Measurements from ENCODE around the gene MAP1LC3B. TPM values are rescaled to one million over a fixed set of nuclear protein-coding genes. Genes with fewer than 3 reads are reported as not detected.
A peak's percentile ranks its signal among the peaks of the same experiment; 100 is the strongest.
"Not testable (repeated sequence)": the region's sequence is repeated elsewhere in the genome, so short reads cannot be mapped to it uniquely, and the experiment has no call there.

MAP1LC3B gene
- total and polyA plus RNA-seq, 4 experiments from 2014 or later: 67.2 to 172 (median 103) TPM

DNA sequence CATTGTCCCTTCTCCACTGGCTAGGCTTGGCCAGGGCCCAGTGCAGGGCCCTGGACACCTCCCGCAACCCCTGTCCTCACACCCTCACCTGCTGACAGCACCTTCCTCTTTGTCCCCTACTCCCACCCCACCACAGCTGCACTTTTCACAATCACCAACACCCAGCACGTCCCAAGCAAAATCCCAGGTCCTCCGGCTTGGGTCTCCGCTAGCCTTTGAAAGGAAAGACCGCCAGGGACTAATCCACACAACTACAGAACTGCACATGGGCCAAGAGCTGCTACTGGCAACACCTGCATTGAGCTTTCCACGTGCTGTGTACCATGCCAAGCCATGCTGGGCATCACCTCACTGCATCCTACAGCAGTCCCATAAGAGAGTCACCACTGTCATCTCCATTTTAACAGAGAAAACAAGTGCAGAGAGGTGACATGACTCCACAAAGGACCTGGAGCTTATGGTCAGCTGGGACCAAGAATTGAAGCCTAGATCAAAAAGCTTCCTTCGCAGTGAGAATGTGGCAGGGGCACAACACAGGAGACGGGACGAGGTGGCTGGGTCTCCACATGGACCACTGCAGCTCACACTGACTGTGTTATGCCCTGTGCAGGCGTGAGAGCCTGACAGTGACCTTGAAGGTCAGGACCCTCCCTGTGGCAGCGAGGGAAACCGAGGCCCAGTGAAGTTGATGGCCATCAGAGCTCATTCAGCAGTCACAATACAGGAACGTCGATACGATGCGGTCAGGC, 31.1 kb upstream of the MAP1LC3B start:
- Mint-ChIP-seq H3K27me3 (no peaks in the 10 kb centered on the region), H3K36me3 (peaks cover 37 to 56% of the 10 kb centered on the region in 2 donors), H3K27ac (peak overlapping the region in 2 of 7 donors; percentile 43 to 48), H3K4me3 (no peak overlapping the region), H3K9me3 (no peaks in the 10 kb centered on the region), H3K4me1 (peaks cover 8 to 30% (median 16%) of the 10 kb centered on the region in 4 donors)
- Histone ChIP-seq H3K27ac (ENCODE audit: low read depth, low read length) (no peak overlapping the region), H3K36me3 (ENCODE audit: insufficient read depth, low read length) (peaks cover 38% of the 10 kb centered on the region), H3K4me1 (ENCODE audit: insufficient read depth, low read length) (peaks cover 5% of the 10 kb centered on the region), H3K9me3 (ENCODE audit: control insufficient read depth in 1 of 2, low read length in 2 of 2) (no peaks in the 10 kb centered on the region), H3K4me3 (ENCODE audit: low read length in 2 of 2) (no peak overlapping the region), H3K27me3 (ENCODE audit: insufficient read depth, low read length) (no peaks in the 10 kb centered on the region)
- intact Hi-C loops (cut with micrococcal nuclease): no loop called here
- CTCF ChIA-PET (ENCODE audit: partially characterized antibody): no interaction called here
- no peak for DNase-seq
- POLR2A ChIA-PET (ENCODE audit: partially characterized antibody): interaction anchor here (0.8 kb wide), 1 partner anchor 23 kb away, joined by 3 read pairs; the partner anchor contains the start of gene FBXO31

DNA sequence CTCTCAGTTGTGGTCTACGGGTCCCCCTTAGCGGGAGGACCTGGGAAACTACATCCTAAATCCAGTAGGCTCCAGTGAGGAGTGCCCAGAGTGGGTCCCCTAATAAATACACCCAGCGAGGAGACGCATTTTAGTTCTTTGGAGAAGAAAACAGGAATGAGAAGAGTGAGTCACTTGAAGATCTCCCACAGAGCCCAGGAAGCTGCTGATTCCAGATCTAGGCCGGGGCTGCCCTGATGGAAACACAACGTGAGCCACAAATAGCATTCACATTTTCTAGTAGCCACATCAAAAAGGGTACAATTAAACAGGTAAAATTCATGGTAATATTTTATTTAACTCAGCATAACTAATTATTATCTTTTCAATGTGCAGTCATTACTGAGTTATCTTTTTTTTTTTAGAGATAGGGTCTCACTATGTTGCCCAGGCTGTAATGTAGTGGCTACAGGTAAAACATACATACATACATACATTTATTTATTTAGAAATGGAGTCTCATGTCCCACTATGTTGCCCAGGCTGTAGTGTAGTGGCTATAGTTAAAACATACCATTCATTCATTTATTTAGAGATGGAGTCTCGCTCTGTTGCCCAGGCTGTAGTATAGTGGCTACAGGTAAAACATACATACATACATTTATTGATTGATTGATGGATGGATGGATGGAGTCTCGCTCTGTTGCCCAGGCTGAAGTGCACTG, 30.1 kb upstream of the MAP1LC3B start:
- Histone ChIP-seq H3K36me3 (ENCODE audit: insufficient read depth, low read length) (peaks cover 42% of the 10 kb centered on the region), H3K4me3 (ENCODE audit: low read length in 2 of 2) (no peak overlapping the region), H3K9me3 (ENCODE audit: control insufficient read depth in 1 of 2, low read length in 2 of 2) (no peaks in the 10 kb centered on the region), H3K4me1 (ENCODE audit: insufficient read depth, low read length) (peaks cover 5% of the 10 kb centered on the region), H3K27me3 (ENCODE audit: insufficient read depth, low read length) (no peaks in the 10 kb centered on the region), H3K27ac (ENCODE audit: low read depth, low read length) (no peak overlapping the region)
- intact Hi-C loops (cut with micrococcal nuclease): no loop called here
- no peak for DNase-seq
- no peak overlapping the region for H3K4me3 Mint-ChIP-seq
- peaks cover 37 to 50% of the 10 kb centered on the region in 2 donors for H3K36me3 Mint-ChIP-seq
- no peaks in the 10 kb centered on the region for H3K27me3 Mint-ChIP-seq
- CTCF ChIA-PET (ENCODE audit: partially characterized antibody): no interaction called here
- H3K4me1 Mint-ChIP-seq: peaks cover 10 to 33% (median 22%) of the 10 kb centered on the region in 4 donors
- no peak overlapping the region for H3K27ac Mint-ChIP-seq
- POLR2A ChIA-PET (ENCODE audit: partially characterized antibody): no interaction called here
- H3K9me3 Mint-ChIP-seq: no peaks in the 10 kb centered on the region

- POLR2A ChIA-PET (ENCODE audit: partially characterized antibody); H3K27me3 Mint-ChIP-seq; H3K4me1 ChIP-seq (ENCODE audit: insufficient read depth, low read length); DNase-seq; H3K27me3 ChIP-seq (ENCODE audit: insufficient read depth, low read length); H3K4me3 Mint-ChIP-seq; H3K27ac ChIP-seq (ENCODE audit: low read depth, low read length); H3K9me3 ChIP-seq (ENCODE audit: control insufficient read depth in 1 of 2, low read length in 2 of 2); H3K4me3 ChIP-seq (ENCODE audit: low read length in 2 of 2); H3K9me3 Mint-ChIP-seq; intact Hi-C loops (cut with micrococcal nuclease); H3K27ac Mint-ChIP-seq: not testable (repeated sequence)
- Mint-ChIP-seq H3K36me3 (peaks cover 36 to 56% of the 10 kb centered on the region in 2 donors), H3K4me1 (peaks cover 15 to 42% (median 26%) of the 10 kb centered on the region in 4 donors)
- CTCF ChIA-PET (ENCODE audit: partially characterized antibody): interaction anchor here (0.9 kb wide), 1 partner anchor 27 kb away, joined by 3 read pairs; no protein-coding TSS in a partner anchor
- peaks cover 36% of the 10 kb centered on the region for H3K36me3 ChIP-seq (ENCODE audit: insufficient read depth, low read length)
Observed at GRCh38 chr16:87362828-87363559, 29.1 kb upstream of the MAP1LC3B start.

DNA sequence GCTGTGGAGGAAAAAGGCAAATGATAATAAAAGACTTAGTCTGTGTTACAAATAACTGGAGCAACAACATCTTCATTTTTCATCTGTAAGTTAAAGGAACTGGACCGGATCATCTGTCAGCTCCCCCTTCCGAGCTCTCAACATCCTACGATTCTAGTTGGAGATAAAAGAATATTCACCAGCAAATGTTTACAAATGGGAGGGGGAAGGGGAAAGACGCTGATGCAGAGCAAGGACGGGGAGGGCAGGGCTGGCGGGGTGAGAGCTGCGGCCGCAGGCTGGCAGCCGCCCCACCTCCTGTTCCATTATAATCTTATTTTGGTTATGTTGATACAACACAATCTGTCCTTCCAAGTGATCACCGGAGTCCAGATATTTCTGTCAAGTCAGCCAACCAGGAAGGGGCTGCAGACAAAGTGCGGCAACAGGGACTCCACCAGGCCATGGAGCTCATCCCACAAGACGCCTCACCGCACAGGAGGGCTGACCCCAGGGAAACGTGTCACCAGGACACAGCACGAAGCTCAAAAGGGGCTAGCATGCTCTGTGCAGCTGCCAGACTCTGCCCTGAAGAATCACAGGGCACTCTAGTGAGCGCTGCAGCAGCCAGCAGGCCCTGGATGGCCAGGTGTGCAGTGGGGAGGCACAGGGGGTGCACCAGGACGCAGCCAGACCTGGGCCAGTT, 28.2 kb upstream of the MAP1LC3B start:
- CTCF ChIA-PET (ENCODE audit: partially characterized antibody): interaction anchor here (0.9 kb wide), 1 partner anchor 28 kb away, joined by 3 read pairs; no protein-coding TSS in a partner anchor
- POLR2A ChIA-PET (ENCODE audit: partially characterized antibody): interaction anchor here (1.4 kb wide), 1 partner anchor 20 kb away, joined by 3 read pairs; the partner anchor contains the start of gene FBXO31
- intact Hi-C loops (cut with micrococcal nuclease): no loop called here
- Mint-ChIP-seq H3K27ac (peak overlapping the region in 4 of 7 donors; percentile 25 to 61 (median 44)), H3K4me3 (no peak overlapping the region), H3K9me3 (no peaks in the 10 kb centered on the region), H3K36me3 (peaks cover 33 to 49% of the 10 kb centered on the region in 2 donors), H3K4me1 (peaks cover 21 to 51% (median 34%) of the 10 kb centered on the region in 4 donors), H3K27me3 (no peaks in the 10 kb centered on the region)
- no peak overlapping the region for H3K4me3 ChIP-seq (ENCODE audit: low read length in 2 of 2)
- H3K4me1 ChIP-seq (ENCODE audit: insufficient read depth, low read length): peaks cover 7% of the 10 kb centered on the region
- no peak for DNase-seq
- peaks cover 27% of the 10 kb centered on the region for H3K36me3 ChIP-seq (ENCODE audit: insufficient read depth, low read length)
- no peaks in the 10 kb centered on the region for H3K27me3 ChIP-seq (ENCODE audit: insufficient read depth, low read length)
- no peaks in the 10 kb centered on the region for H3K9me3 ChIP-seq (ENCODE audit: control insufficient read depth in 1 of 2, low read length in 2 of 2)
- no peak overlapping the region for H3K27ac ChIP-seq (ENCODE audit: low read depth, low read length)

- Histone ChIP-seq H3K4me3 (ENCODE audit: low read length in 2 of 2) (no peak overlapping the region), H3K27me3 (ENCODE audit: insufficient read depth, low read length) (no peaks in the 10 kb centered on the region), H3K27ac (ENCODE audit: low read depth, low read length) (no peak overlapping the region), H3K9me3 (ENCODE audit: control insufficient read depth in 1 of 2, low read length in 2 of 2) (no peaks in the 10 kb centered on the region), H3K36me3 (ENCODE audit: insufficient read depth, low read length) (peaks cover 18% of the 10 kb centered on the region), H3K4me1 (ENCODE audit: insufficient read depth, low read length) (peaks cover 11% of the 10 kb centered on the region)
- no peak for DNase-seq
- POLR2A ChIA-PET (ENCODE audit: partially characterized antibody): interaction anchor here (0.8 to 1.4 kb wide), 3 partner anchors 19 to 23 kb away, joined by 3 read pairs; partner anchors contain the start of gene FBXO31
- H3K9me3 Mint-ChIP-seq: no peaks in the 10 kb centered on the region
- peaks cover 25 to 43% of the 10 kb centered on the region in 2 donors for H3K36me3 Mint-ChIP-seq
- H3K4me1 Mint-ChIP-seq: peaks cover 22 to 59% (median 39%) of the 10 kb centered on the region in 4 donors
- intact Hi-C loops (cut with micrococcal nuclease): no loop called here
- no peaks in the 10 kb centered on the region for H3K27me3 Mint-ChIP-seq
- H3K4me3 Mint-ChIP-seq: no peak overlapping the region
- CTCF ChIA-PET (ENCODE audit: partially characterized antibody): no interaction called here
- H3K27ac Mint-ChIP-seq: peak overlapping the region in 2 of 7 donors; percentile 3 to 4
Observed at GRCh38 chr16:87365021-87365713, 27.0 kb upstream of the MAP1LC3B start.

- Mint-ChIP-seq H3K4me3 (no peak overlapping the region), H3K9me3 (no peaks in the 10 kb centered on the region), H3K4me1 (peaks cover 23 to 63% (median 38%) of the 10 kb centered on the region in 4 donors), H3K36me3 (peaks cover 21 to 34% of the 10 kb centered on the region in 2 donors), H3K27ac (peak overlapping the region in 3 of 7 donors; percentile 19 to 66 (median 22)), H3K27me3 (no peaks in the 10 kb centered on the region)
- H3K4me3 ChIP-seq (ENCODE audit: low read length in 2 of 2): no peak overlapping the region
- no peaks in the 10 kb centered on the region for H3K9me3 ChIP-seq (ENCODE audit: control insufficient read depth in 1 of 2, low read length in 2 of 2)
- DNase-seq: no peak
- peaks cover 11% of the 10 kb centered on the region for H3K4me1 ChIP-seq (ENCODE audit: insufficient read depth, low read length)
- ChIA-PET POLR2A (ENCODE audit: partially characterized antibody) (interaction anchor here (1.2 kb wide), 1 partner anchor 20 kb away, joined by 3 read pairs; no protein-coding TSS in a partner anchor), CTCF (ENCODE audit: partially characterized antibody) (no interaction called here)
- H3K27ac ChIP-seq (ENCODE audit: low read depth, low read length): no peak overlapping the region
- intact Hi-C loops (cut with micrococcal nuclease): no loop called here
- H3K27me3 ChIP-seq (ENCODE audit: insufficient read depth, low read length): no peaks in the 10 kb centered on the region
- peaks cover 17% of the 10 kb centered on the region for H3K36me3 ChIP-seq (ENCODE audit: insufficient read depth, low read length)
Observed at GRCh38 chr16:87366288-87366687, 25.8 kb upstream of the MAP1LC3B start.

Measured in CD4-positive, alpha-beta memory T cell (primary cell).